Fibroblast of lung (primary cell): ENCODE results near the gene ABCB9.

Experiments used
- EZH2 ChIP-seq: IDR thresholded peaks from 2 replicates; pipeline ENCODE4 v1.5.1; 2012; ENCODE audit warnings: low read length, control low read depth, mild to moderate bottlenecking; ENCODE audit errors: missing control alignments
- TF ChIP-seq, protein P1 (sequence below), 2 donors: IDR thresholded peaks in 1 of 2; conservative IDR thresholded peaks in 1 of 2; 1 replicate in 1 of 2; 2 replicates in 1 of 2; pipeline ENCODE4 v1.5.1; 2011 to 2012; ENCODE audit warnings: low read length in 2 of 2, control low read depth in 1 of 2, inconsistent platforms in 1 of 2, low read depth in 1 of 2, mild to moderate bottlenecking in 1 of 2

GRCh38 chr12:122992386-122992785 lies 26.1 kb upstream of the ABCB9 start:
- TF ChIP-seq, protein P1, sequence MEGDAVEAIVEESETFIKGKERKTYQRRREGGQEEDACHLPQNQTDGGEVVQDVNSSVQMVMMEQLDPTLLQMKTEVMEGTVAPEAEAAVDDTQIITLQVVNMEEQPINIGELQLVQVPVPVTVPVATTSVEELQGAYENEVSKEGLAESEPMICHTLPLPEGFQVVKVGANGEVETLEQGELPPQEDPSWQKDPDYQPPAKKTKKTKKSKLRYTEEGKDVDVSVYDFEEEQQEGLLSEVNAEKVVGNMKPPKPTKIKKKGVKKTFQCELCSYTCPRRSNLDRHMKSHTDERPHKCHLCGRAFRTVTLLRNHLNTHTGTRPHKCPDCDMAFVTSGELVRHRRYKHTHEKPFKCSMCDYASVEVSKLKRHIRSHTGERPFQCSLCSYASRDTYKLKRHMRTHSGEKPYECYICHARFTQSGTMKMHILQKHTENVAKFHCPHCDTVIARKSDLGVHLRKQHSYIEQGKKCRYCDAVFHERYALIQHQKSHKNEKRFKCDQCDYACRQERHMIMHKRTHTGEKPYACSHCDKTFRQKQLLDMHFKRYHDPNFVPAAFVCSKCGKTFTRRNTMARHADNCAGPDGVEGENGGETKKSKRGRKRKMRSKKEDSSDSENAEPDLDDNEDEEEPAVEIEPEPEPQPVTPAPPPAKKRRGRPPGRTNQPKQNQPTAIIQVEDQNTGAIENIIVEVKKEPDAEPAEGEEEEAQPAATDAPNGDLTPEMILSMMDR (conservative IDR thresholded peaks at IDR 0.05 in 1 of 2, IDR thresholded peaks at IDR 0.05 in 1 of 2; ENCODE audit: low read depth in 1 of 2, low read length in 2 of 2), result no peak
- no peak for TF ChIP-seq EZH2
